Trophoblast cell (in vitro differentiated cells and primary cell): ENCODE data around the gene FANCI.

Experiments
- DNase-seq, 2 donors: peaks; one replicate each; pipeline ENCODE4 v3.0.0-alpha.2; 2016
- H2AFZ ChIP-seq: 2 replicates; pipeline ENCODE4 v1.6.1; 2013; ENCODE audit warnings: low read length, moderate library complexity, mild to moderate bottlenecking; ENCODE audit not compliant: insufficient read depth, poor library complexity
- H2AK5ac ChIP-seq: 2 replicates; pipeline ENCODE4 v1.6.1; 2013; ENCODE audit warnings: mild to moderate bottlenecking, low read length
- H2BK120ac ChIP-seq: 2 replicates; pipeline ENCODE4 v1.6.1; 2013; ENCODE audit warnings: low read length, mild to moderate bottlenecking, moderate library complexity; ENCODE audit not compliant: insufficient read depth, poor library complexity
- H2BK12ac ChIP-seq: 2 replicates; pipeline ENCODE4 v1.6.1; 2013; ENCODE audit warnings: mild to moderate bottlenecking, low read length, moderate library complexity
- H2BK5ac ChIP-seq: 2 replicates; pipeline ENCODE4 v1.6.1; 2013; ENCODE audit warnings: low read length, low read depth, moderate library complexity, mild to moderate bottlenecking; ENCODE audit not compliant: poor library complexity
- H3K14ac ChIP-seq: 2 replicates; pipeline ENCODE4 v1.6.1; 2013; ENCODE audit warnings: mild to moderate bottlenecking, low read length
- H3K18ac ChIP-seq: 2 replicates; pipeline ENCODE4 v1.6.1; 2013; ENCODE audit warnings: mild to moderate bottlenecking, low read length
- H3K23ac ChIP-seq: 2 replicates; pipeline ENCODE4 v1.6.1; 2013; ENCODE audit warnings: low read length
- H3K27ac ChIP-seq: 2 replicates; pipeline ENCODE4 v1.5.1; 2013; ENCODE audit warnings: low read depth, mild to moderate bottlenecking, inconsistent platforms, low read length, moderate library complexity
- H3K27me3 ChIP-seq: 2 replicates; pipeline ENCODE4 v1.6.1; 2013; ENCODE audit warnings: inconsistent platforms, mild to moderate bottlenecking, low read length, moderate library complexity; ENCODE audit not compliant: insufficient read depth
- H3K36me3 ChIP-seq, 2 experiments: 1 replicate in 1 of 2; 2 replicates in 1 of 2; pipeline ENCODE4 v1.6.1; 2013; ENCODE audit warnings: low read length in 2 of 2, mild to moderate bottlenecking in 2 of 2, moderate library complexity in 1 of 2; ENCODE audit not compliant: insufficient read depth in 2 of 2, control insufficient read depth in 1 of 2
- H3K4ac ChIP-seq: 2 replicates; pipeline ENCODE4 v1.6.1; 2013; ENCODE audit warnings: low read depth, mild to moderate bottlenecking, low read length, moderate library complexity
- H3K4me1 ChIP-seq, 2 experiments: 1 replicate in 1 of 2; 2 replicates in 1 of 2; pipeline ENCODE4 v1.6.1; 2013; ENCODE audit warnings: low read length in 2 of 2, mild to moderate bottlenecking in 2 of 2, moderate library complexity in 1 of 2; ENCODE audit not compliant: insufficient read depth in 2 of 2, control insufficient read depth in 1 of 2
- H3K4me2 ChIP-seq: 2 replicates; pipeline ENCODE4 v1.6.1; 2013; ENCODE audit warnings: inconsistent platforms, mild to moderate bottlenecking, low read length, moderate library complexity
- H3K4me3 ChIP-seq: 2 replicates; pipeline ENCODE4 v1.5.1; 2013; ENCODE audit warnings: mild to moderate bottlenecking, low read depth, low read length, inconsistent platforms
- H3K79me1 ChIP-seq: one replicate; pipeline ENCODE4 v1.6.1; 2013; ENCODE audit warnings: low read length
- H3K79me2 ChIP-seq: 2 replicates; pipeline ENCODE4 v1.6.1; 2013; ENCODE audit warnings: low read length, mild to moderate bottlenecking; ENCODE audit not compliant: control insufficient read depth, insufficient read depth, poor library complexity
- H3K9ac ChIP-seq: 2 replicates; pipeline ENCODE4 v1.6.1; 2013; ENCODE audit warnings: mild to moderate bottlenecking, low read length
- H3K9me3 ChIP-seq: 2 replicates; pipeline ENCODE4 v1.6.1; 2013; ENCODE audit warnings: low read depth, mild to moderate bottlenecking, control low read depth, inconsistent platforms, low read length; ENCODE audit not compliant: insufficient read depth
- H4K12ac ChIP-seq: 2 replicates; pipeline ENCODE4 v1.6.1; 2013; ENCODE audit warnings: low read depth, mild to moderate bottlenecking, low read length, moderate library complexity
- H4K8ac ChIP-seq: 2 replicates; pipeline ENCODE4 v1.6.1; 2013; ENCODE audit warnings: low read depth, mild to moderate bottlenecking, low read length, moderate library complexity
- H4K91ac ChIP-seq: one replicate; pipeline ENCODE4 v1.6.1; 2013; ENCODE audit warnings: low read depth, mild to moderate bottlenecking, low read length, moderate library complexity
- WGBS: extraction: QIAGEN DNeasy Blood & Tissue Kit; methylation state at CpG from one replicate; pipeline ENCODE4 v1.1.7; 2013; ENCODE audit warnings: missing lambda C conversion rate; ENCODE audit not compliant: insufficient read length, insufficient coverage; ENCODE audit errors: extremely low coverage; 5-methylcytosine and 5-hydroxymethylcytosine counted together

The FANCI gene

GRCh38 chr15:89307791-89308190 is 64.0 kb downstream of the FANCI start:
- H3K4me2 ChIP-seq: no peak overlapping the region
- H3K79me2 ChIP-seq: no peaks in the 10 kb centered on the region
- H3K18ac ChIP-seq: no peak overlapping the region
- H3K4me3 ChIP-seq: no peak overlapping the region
- no CpG with 5 or more reads among the region's 2 CpGs for WGBS
- no peak overlapping the region for H4K8ac ChIP-seq
- H2AK5ac ChIP-seq: no peak overlapping the region
- H2AFZ ChIP-seq: no peak overlapping the region
- H2BK120ac ChIP-seq: no peak overlapping the region
- no peaks in the 10 kb centered on the region for H3K9me3 ChIP-seq
- H3K4me1 ChIP-seq: peaks cover 0 to 3% of the 10 kb centered on the region in 2 experiments
- H4K12ac ChIP-seq: no peak overlapping the region
- no peak overlapping the region for H3K23ac ChIP-seq
- H3K27ac ChIP-seq: no peak overlapping the region
- no peak overlapping the region for H3K9ac ChIP-seq
- no peak overlapping the region for H2BK5ac ChIP-seq
- no peak overlapping the region for H3K14ac ChIP-seq
- no peak overlapping the region for H4K91ac ChIP-seq
- H3K27me3 ChIP-seq: no peaks in the 10 kb centered on the region
- no peak overlapping the region for H2BK12ac ChIP-seq
- no peaks in the 10 kb centered on the region for H3K79me1 ChIP-seq
- no peak overlapping the region for H3K4ac ChIP-seq
- H3K36me3 ChIP-seq: peaks cover 15 to 36% of the 10 kb centered on the region in 2 experiments
- DNase-seq: peak; percentile 17 to 48

- Histone ChIP-seq H3K14ac (no peak overlapping the region), H3K4me2 (no peak overlapping the region), H3K23ac (no peak overlapping the region), H3K4ac (no peak overlapping the region), H4K8ac (no peak overlapping the region), H3K18ac (no peak overlapping the region), H3K4me3 (no peak overlapping the region), H2AFZ (no peak overlapping the region), H4K12ac (no peak overlapping the region), H3K79me1 (no peaks in the 10 kb centered on the region), H2AK5ac (no peak overlapping the region), H3K27me3 (no peaks in the 10 kb centered on the region), H4K91ac (no peak overlapping the region), H3K79me2 (no peaks in the 10 kb centered on the region), H3K27ac (no peak overlapping the region), H3K36me3 (peaks cover 15 to 36% of the 10 kb centered on the region in 2 experiments), H3K9ac (no peak overlapping the region), H3K4me1 (peaks cover 0 to 3% of the 10 kb centered on the region in 2 experiments), H2BK12ac (no peak overlapping the region), H2BK120ac (no peak overlapping the region), H2BK5ac (no peak overlapping the region), H3K9me3 (no peaks in the 10 kb centered on the region)
- DNase-seq: no peak
- WGBS: no CpG with 5 or more reads among the region's 3 CpGs
Measured at GRCh38 chr15:89308236-89308635, 64.5 kb downstream of the FANCI start.

- Histone ChIP-seq H3K36me3 (peaks cover 12 to 35% of the 10 kb centered on the region in 2 experiments), H2AK5ac (no peak overlapping the region), H3K9me3 (no peaks in the 10 kb centered on the region), H3K4me3 (no peak overlapping the region), H3K23ac (no peak overlapping the region), H4K91ac (no peak overlapping the region), H3K9ac (no peak overlapping the region), H3K27me3 (no peaks in the 10 kb centered on the region), H4K8ac (no peak overlapping the region), H3K27ac (no peak overlapping the region), H3K79me2 (no peaks in the 10 kb centered on the region), H2BK12ac (no peak overlapping the region), H3K4me2 (no peak overlapping the region), H2BK120ac (no peak overlapping the region), H3K4me1 (peaks cover 0 to 3% of the 10 kb centered on the region in 2 experiments), H3K18ac (no peak overlapping the region), H3K79me1 (no peaks in the 10 kb centered on the region), H4K12ac (no peak overlapping the region), H3K14ac (no peak overlapping the region), H2AFZ (no peak overlapping the region), H2BK5ac (no peak overlapping the region), H3K4ac (no peak overlapping the region)
- no CpG with 5 or more reads among the region's 2 CpGs for WGBS
- no peak for DNase-seq
Measured at GRCh38 chr15:89309993-89310392, 66.2 kb downstream of the FANCI start.

- Histone ChIP-seq H2AK5ac (no peak overlapping the region), H4K91ac (no peak overlapping the region), H3K4me3 (no peak overlapping the region), H3K79me1 (no peaks in the 10 kb centered on the region), H3K27ac (no peak overlapping the region), H3K4ac (no peak overlapping the region), H3K27me3 (no peaks in the 10 kb centered on the region), H3K18ac (no peak overlapping the region), H4K8ac (no peak overlapping the region), H3K9ac (no peak overlapping the region), H2AFZ (no peak overlapping the region), H3K36me3 (peaks cover 33 to 56% of the 10 kb centered on the region in 2 experiments), H3K4me2 (no peak overlapping the region), H3K79me2 (no peaks in the 10 kb centered on the region), H4K12ac (no peak overlapping the region), H3K14ac (no peak overlapping the region), H3K23ac (no peak overlapping the region), H2BK5ac (no peak overlapping the region), H2BK120ac (no peak overlapping the region), H3K4me1 (peaks cover 0 to 3% of the 10 kb centered on the region in 2 experiments), H2BK12ac (no peak overlapping the region), H3K9me3 (no peaks in the 10 kb centered on the region)
- DNase-seq: no peak
- WGBS: no CpG with 5 or more reads among the region's 2 CpGs
Measured at GRCh38 chr15:89315375-89315929, 71.7 kb downstream of the FANCI start.
